ENCODE measurements around the gene YTHDF1. TPM values are rescaled to one million over a fixed set of nuclear protein-coding genes. Genes with fewer than 3 reads are reported as not detected.

The YTHDF1 gene
- polyA plus RNA-seq, 1 experiment = 22.4 TPM

DNA sequence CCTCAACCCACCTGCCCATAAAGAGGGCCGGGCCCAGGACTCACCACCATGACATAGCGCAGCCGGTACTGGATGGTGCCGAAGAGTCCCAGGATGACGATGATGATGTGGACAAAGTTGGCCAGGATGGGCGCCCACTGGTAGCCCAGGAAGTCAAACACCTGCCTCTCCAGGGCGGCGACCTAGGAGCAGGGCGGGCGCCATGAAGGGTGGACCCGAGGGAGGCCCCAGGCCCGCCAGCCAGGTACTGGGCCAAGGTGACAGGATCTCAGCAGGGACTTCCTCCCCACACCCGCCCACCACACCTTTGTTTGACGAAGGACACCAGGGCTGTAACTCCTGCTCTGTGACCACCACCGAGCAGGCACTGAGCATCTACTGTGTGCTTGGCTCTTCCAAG lies 34.0 kb upstream of the YTHDF1 start:
- POLR2A ChIA-PET = no interaction called here
- CTCF ChIA-PET = no interaction called here

DNA sequence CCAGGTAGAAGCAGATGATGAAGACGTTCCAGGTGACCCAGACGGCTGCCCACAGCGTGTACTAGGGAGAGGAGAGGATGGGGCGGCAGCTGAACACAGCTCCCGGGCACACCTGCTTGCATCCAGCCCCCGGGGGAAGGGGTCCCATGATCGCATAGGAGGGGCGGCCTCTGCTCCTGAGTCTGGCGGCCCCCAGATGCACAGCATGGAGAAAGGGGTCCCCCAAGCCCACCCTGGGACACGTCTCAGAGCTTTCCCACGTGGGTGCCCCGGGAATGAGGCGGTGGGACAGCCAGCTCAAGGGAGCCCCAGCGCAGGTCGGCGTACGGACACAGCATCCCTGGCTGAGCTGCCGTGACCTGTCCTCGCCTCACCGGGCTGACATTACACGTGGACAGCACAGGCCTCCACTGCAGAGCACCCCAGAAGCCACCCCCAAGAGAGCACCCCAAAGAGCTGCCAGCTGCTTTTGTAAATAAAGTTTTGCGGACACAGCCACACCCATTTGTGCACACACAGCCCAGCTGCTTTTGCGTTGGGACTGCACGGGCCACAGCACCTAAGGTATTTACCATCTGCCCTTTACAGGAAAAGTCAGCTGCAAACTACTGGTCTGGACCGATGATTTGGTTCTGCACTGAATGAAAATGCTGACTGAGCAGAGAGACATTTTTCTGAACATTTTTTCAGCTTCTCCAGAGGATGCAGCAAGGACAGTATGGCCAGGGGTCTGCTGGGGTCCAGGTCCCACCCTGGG lies 33.1 kb upstream of the YTHDF1 start:
- Histone ChIP-seq H3K4me3 (ENCODE audit: low read depth, low read length) (no peak overlapping the region), H3K27ac (ENCODE audit: low read depth, low read length) (no peak overlapping the region), H3K27me3 (ENCODE audit: control insufficient read depth, insufficient read depth, low read length) (peaks cover 26% of the 10 kb centered on the region), H3K9me3 (ENCODE audit: control insufficient read depth, insufficient read depth, low read length) (no peaks in the 10 kb centered on the region; the same call in 1 of the 2 replicates)
- ChIA-PET POLR2A (no interaction called here), CTCF (interaction anchor here (0.6 to 0.9 kb wide), 2 partner anchors 20 to 26 kb away, joined by 4 to 7 read pairs; no protein-coding TSS in a partner anchor)
- TF ChIP-seq, protein P1, sequence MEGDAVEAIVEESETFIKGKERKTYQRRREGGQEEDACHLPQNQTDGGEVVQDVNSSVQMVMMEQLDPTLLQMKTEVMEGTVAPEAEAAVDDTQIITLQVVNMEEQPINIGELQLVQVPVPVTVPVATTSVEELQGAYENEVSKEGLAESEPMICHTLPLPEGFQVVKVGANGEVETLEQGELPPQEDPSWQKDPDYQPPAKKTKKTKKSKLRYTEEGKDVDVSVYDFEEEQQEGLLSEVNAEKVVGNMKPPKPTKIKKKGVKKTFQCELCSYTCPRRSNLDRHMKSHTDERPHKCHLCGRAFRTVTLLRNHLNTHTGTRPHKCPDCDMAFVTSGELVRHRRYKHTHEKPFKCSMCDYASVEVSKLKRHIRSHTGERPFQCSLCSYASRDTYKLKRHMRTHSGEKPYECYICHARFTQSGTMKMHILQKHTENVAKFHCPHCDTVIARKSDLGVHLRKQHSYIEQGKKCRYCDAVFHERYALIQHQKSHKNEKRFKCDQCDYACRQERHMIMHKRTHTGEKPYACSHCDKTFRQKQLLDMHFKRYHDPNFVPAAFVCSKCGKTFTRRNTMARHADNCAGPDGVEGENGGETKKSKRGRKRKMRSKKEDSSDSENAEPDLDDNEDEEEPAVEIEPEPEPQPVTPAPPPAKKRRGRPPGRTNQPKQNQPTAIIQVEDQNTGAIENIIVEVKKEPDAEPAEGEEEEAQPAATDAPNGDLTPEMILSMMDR (IDR thresholded peaks at IDR 0.05; ENCODE audit: low read depth, low read length) = no peak
- DNase-seq (ENCODE audit: low read depth, low spot score) = no peak

More for the DNA sequence above, 34.0 kb upstream of the YTHDF1 start:
- no peak overlapping the region for H3K27ac ChIP-seq (ENCODE audit: low read depth, low read length)
- DNase-seq (ENCODE audit: low read depth, low spot score) = no peak
- H3K4me3 ChIP-seq (ENCODE audit: low read depth, low read length) = no peak overlapping the region
- peaks cover 28% of the 10 kb centered on the region for H3K27me3 ChIP-seq (ENCODE audit: control insufficient read depth, insufficient read depth, low read length)
- peaks cover under 1% of the 10 kb centered on the region; the same call in 1 of the 2 replicates for H3K9me3 ChIP-seq (ENCODE audit: control insufficient read depth, insufficient read depth, low read length)
- TF ChIP-seq, protein P1 (IDR thresholded peaks at IDR 0.05; ENCODE audit: low read depth, low read length) = no peak

DNA sequence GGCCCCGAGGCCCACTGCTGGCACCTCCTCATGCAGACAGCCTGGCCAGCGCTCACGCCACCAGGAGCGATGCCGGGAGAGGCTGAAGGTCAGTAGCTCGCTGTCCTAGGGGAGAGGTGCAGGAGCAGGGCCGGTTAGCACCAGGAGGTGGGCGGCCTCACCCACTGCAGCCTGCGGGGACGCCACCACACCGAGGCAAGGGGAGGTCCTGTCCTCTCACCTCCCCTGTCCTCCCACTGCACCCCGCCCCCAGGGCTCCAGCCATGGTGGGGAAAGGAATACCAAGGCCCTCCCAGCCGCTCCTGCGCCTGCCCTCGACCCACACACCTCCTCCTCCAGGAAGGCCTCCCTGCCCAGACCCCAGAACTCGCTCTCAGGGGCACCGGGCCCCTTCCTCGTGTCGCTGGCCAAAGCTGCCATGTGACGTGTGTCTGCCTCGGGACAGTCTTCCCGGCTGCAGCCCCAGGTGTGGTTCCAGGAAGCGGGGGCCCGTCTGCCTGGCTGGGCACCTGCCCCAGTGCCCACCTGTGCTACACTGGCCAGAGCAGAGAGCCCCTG lies 31.8 kb upstream of the YTHDF1 start:
- Histone ChIP-seq H3K4me3 (ENCODE audit: low read depth, low read length) (no peak overlapping the region), H3K27me3 (ENCODE audit: control insufficient read depth, insufficient read depth, low read length) (peaks cover 18% of the 10 kb centered on the region), H3K27ac (ENCODE audit: low read depth, low read length) (no peak overlapping the region), H3K9me3 (ENCODE audit: control insufficient read depth, insufficient read depth, low read length) (no peaks in the 10 kb centered on the region; the same call in 1 of the 2 replicates)
- ChIA-PET POLR2A (no interaction called here), CTCF (interaction anchor here (0.7 kb wide), 1 partner anchor 24 kb away, joined by 3 read pairs; no protein-coding TSS in a partner anchor)
- TF ChIP-seq, protein P1 (IDR thresholded peaks at IDR 0.05; ENCODE audit: low read depth, low read length) = no peak
- DNase-seq (ENCODE audit: low read depth, low spot score) = no peak

DNA sequence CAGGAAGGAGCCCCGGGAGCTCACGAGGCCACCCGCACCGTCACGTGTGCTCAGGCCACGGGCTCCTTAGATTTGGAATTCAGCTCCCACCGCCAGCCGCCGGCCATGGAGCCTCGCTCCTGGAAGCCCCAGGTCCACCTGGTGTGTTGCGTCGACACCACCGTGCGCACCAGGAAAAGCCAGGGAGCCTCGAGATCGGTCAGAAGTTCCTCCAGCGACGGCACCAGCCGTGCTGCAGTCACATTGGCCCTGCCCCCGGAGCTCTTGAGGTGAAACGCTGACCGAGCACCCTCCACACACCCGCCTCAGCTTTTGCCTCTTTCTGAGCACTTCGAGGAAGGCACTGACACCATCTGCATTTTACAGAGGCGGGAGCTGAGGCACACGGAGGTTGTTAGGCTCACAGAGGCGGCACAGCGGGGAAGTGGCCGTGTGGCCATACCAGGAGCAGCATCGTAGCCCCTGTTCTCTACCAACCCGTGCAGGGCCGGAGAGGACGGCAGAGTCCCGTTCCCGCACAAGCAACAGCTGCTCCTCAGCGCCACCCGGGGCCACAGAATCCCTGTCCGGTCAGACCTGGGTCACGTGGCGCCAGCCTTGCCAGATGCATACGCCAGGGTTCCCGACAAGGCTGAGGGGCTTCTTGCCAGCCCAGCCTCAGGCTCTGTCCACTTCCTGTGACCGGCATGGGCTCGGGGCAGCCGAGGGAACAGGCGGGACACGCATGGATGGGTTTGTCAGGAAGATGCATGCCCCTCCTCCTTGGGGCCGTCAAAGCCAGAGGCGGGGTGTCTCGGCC lies 30.8 kb upstream of the YTHDF1 start:
- Histone ChIP-seq H3K9me3 (ENCODE audit: control insufficient read depth, insufficient read depth, low read length) (no peaks in the 10 kb centered on the region; the same call in 1 of the 2 replicates), H3K27ac (ENCODE audit: low read depth, low read length) (no peak overlapping the region), H3K27me3 (ENCODE audit: control insufficient read depth, insufficient read depth, low read length) (peaks cover 16% of the 10 kb centered on the region), H3K4me3 (ENCODE audit: low read depth, low read length) (no peak overlapping the region)
- ChIA-PET POLR2A (no interaction called here), CTCF (interaction anchor here (3.6 kb wide), 1 partner anchor 23 kb away, joined by 13 read pairs; no protein-coding TSS in a partner anchor)
- TF ChIP-seq, protein P1 (IDR thresholded peaks at IDR 0.05; ENCODE audit: low read depth, low read length) = no peak
- DNase-seq (ENCODE audit: low read depth, low spot score) = no peak
